ENCODE results near the gene RNF224. TPM values are rescaled to one million over a fixed set of nuclear protein-coding genes. Genes with fewer than 3 reads are reported as not detected.

The RNF224 gene
- total RNA-seq, 1 experiment from 2014 or later = 0.16 TPM

- DNase-seq (ENCODE audit: unreplicated experiment) = no peak
- intact Hi-C loops (cut with micrococcal nuclease) = no loop called here
- no peaks in the 10 kb centered on the region for H3K27me3 Mint-ChIP-seq (ENCODE audit: insufficient read depth, unreplicated experiment)
- CTCF ChIA-PET = interaction anchor here (2.2 kb wide), 1 partner anchor 39 kb away, joined by 8 read pairs; no protein-coding TSS in a partner anchor
- peaks cover 14% of the 10 kb centered on the region for H3K36me3 Mint-ChIP-seq (ENCODE audit: insufficient read depth, unreplicated experiment)
- TF ChIP-seq, protein P1, sequence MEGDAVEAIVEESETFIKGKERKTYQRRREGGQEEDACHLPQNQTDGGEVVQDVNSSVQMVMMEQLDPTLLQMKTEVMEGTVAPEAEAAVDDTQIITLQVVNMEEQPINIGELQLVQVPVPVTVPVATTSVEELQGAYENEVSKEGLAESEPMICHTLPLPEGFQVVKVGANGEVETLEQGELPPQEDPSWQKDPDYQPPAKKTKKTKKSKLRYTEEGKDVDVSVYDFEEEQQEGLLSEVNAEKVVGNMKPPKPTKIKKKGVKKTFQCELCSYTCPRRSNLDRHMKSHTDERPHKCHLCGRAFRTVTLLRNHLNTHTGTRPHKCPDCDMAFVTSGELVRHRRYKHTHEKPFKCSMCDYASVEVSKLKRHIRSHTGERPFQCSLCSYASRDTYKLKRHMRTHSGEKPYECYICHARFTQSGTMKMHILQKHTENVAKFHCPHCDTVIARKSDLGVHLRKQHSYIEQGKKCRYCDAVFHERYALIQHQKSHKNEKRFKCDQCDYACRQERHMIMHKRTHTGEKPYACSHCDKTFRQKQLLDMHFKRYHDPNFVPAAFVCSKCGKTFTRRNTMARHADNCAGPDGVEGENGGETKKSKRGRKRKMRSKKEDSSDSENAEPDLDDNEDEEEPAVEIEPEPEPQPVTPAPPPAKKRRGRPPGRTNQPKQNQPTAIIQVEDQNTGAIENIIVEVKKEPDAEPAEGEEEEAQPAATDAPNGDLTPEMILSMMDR (IDR thresholded peaks at IDR 0.05; ENCODE audit: unreplicated experiment) = no peak
- H3K4me3 Mint-ChIP-seq (ENCODE audit: unreplicated experiment) = no peak overlapping the region
- no peaks in the 10 kb centered on the region for H3K9me3 Mint-ChIP-seq (ENCODE audit: unreplicated experiment)
- H3K4me1 Mint-ChIP-seq (ENCODE audit: insufficient read depth, unreplicated experiment) = peaks cover 25% of the 10 kb centered on the region
- BruUV-seq (replicated peaks) = no TSS peak
- H3K27ac Mint-ChIP-seq (ENCODE audit: low read depth, unreplicated experiment) = no peak overlapping the region
- POLR2A ChIA-PET = interaction anchor here (0.7 to 2.0 kb wide), 3 partner anchors 8 to 35 kb away, joined by 3 to 9 read pairs (median 5); partner anchors contain the start of gene TUBB4B
These were observed 48.5 kb downstream of the RNF224 start for GRCh38 chr9:137275588-137276472.

DNA sequence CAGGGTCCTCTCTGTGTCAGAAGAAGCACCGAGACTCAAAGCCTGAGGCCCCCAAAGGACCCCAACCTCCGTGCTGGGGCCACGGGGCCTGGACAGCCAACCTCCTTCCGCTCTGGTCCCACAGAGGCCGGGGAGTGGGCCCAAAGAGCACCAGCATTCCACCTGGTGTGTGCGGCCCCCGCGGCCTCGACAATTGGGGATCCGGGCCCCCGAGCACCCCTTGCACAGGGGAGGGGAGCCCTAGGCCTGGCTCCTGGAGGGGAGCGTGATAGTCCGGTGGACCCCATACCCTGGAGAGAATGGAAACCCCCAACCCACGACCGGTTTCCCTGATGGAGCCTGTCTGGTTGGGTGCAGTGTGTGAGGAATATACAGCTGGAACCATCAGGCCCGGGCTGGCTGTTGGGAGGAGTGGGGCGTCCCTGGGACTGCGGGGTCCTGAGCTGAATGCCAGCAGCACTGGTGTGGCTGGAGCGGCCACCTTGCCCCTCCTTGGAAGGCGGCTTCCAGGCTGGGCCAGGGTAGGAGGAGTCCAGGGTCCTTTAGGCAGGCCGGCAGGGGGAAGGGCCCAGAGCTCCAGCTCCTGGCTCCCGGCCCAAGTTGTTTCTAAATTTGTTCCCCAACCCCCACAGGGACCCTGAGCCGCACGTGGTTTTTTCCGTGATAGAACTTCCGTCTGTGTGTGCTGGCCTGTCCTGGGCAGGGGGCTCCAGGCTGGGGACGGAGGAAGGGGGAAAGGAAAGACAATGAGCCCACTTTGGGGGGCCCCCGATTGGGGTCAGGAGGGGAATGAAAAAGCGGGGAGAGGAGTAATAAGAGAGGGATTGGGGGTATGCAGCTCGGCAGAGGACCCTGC is 49.4 kb downstream of the RNF224 start:
- Mint-ChIP-seq H3K4me1 (ENCODE audit: insufficient read depth, unreplicated experiment) (peaks cover 25% of the 10 kb centered on the region), H3K27me3 (ENCODE audit: insufficient read depth, unreplicated experiment) (no peaks in the 10 kb centered on the region), H3K4me3 (ENCODE audit: unreplicated experiment) (peak overlapping the region; percentile 72), H3K36me3 (ENCODE audit: insufficient read depth, unreplicated experiment) (peaks cover 7% of the 10 kb centered on the region), H3K9me3 (ENCODE audit: unreplicated experiment) (no peaks in the 10 kb centered on the region), H3K27ac (ENCODE audit: low read depth, unreplicated experiment) (peak overlapping the region; percentile 89)
- DNase-seq (ENCODE audit: unreplicated experiment) = peak; percentile 81
- POLR2A ChIA-PET = interaction anchor here (0.7 to 2.0 kb wide), 10 partner anchors 10 to 258 kb away, joined by 3 to 13 read pairs (median 4); partner anchors contain the start of genes NELFB, SSNA1 and TUBB4B
- CTCF ChIA-PET = interaction anchor here (0.6 to 2.2 kb wide), 8 partner anchors 9 to 236 kb away, joined by 3 to 8 read pairs (median 4); partner anchors contain the start of gene NELFB
- intact Hi-C loops (cut with micrococcal nuclease) = no loop called here
- BruUV-seq (replicated peaks) = no TSS peak
- TF ChIP-seq, protein P1 (IDR thresholded peaks at IDR 0.05; ENCODE audit: unreplicated experiment) = no peak

DNA sequence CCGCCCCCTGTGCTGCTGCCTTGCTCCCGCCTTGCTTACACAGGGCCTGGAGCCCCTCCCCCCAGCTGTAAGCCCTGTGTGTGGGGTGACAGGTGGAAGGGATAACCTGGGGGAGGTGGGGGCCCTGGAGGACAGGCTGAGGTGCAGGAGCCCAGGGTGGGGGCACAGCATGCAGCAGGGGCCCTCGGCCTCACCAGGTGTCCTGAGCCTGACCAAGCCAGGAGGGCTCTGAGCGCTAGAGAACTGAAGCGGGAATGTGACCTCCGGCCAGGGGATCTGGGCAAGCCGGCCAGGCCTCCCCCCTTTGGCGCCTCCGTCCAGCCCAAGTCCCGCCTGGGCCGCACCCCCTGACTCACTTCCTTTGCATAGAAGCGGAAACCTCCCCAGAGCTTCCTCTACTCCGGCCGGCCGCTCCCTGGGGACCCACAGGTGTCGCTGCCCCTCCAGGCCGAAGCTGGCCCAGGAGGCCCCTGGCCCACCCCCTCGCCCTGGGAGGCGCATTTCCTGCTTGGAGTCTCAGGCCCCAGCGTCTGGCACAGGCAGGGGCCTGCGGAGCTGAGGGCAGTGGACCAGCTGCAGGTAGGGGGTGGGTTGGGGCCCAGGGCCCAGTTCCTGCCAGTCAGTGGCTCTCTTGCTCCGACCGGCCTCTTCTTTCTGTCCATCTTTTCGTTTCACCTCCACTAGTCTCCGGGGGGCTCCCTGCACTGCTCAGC is 50.2 kb downstream of the RNF224 start, which contains the start of gene TOR4A:
Gene TOR4A (plus strand): TSS at position 398 of the 713 bp plus-strand sequence. CDS start 964 bp downstream, outside the sequence.
- TF ChIP-seq, protein P1 (IDR thresholded peaks at IDR 0.05; ENCODE audit: unreplicated experiment) = no peak
- ChIA-PET CTCF (interaction anchor here (0.6 to 2.2 kb wide), 8 partner anchors 10 to 236 kb away, joined by 3 to 8 read pairs (median 4); partner anchors contain the start of gene NELFB), POLR2A (interaction anchor here (0.7 to 2.0 kb wide), 12 partner anchors 9 to 275 kb away, joined by 3 to 13 read pairs (median 4); partner anchors contain the start of genes MRPL41, NELFB, NSMF and SSNA1)
- DNase-seq (ENCODE audit: unreplicated experiment) = peak; percentile 93
- BruUV-seq (replicated peaks) = no TSS peak
- Mint-ChIP-seq H3K4me1 (ENCODE audit: insufficient read depth, unreplicated experiment) (peaks cover 25% of the 10 kb centered on the region), H3K9me3 (ENCODE audit: unreplicated experiment) (no peaks in the 10 kb centered on the region), H3K27ac (ENCODE audit: low read depth, unreplicated experiment) (peak within 1 kb of the TSS; percentile 89), H3K4me3 (ENCODE audit: unreplicated experiment) (peak within 1 kb of the TSS; percentile 72), H3K36me3 (ENCODE audit: insufficient read depth, unreplicated experiment) (peaks cover 7% of the 10 kb centered on the region), H3K27me3 (ENCODE audit: insufficient read depth, unreplicated experiment) (no peaks in the 10 kb centered on the region)
- intact Hi-C loops (cut with micrococcal nuclease) = no loop called here
